Measurements from ENCODE around the gene TIAM2. TPM values are rescaled to one million over a fixed set of nuclear protein-coding genes. Genes with fewer than 3 reads are reported as not detected.

TIAM2 gene
- total and polyA plus RNA-seq, 2 donors (not counting 3 experiments of a cell fraction or from before 2014, with no cell fraction given), result 9.6 to 18.5 TPM

- H3K4me1 ChIP-seq (ENCODE audit: control insufficient read depth, extremely low read depth, insufficient read depth, low read length), result peaks cover 32% of the 10 kb centered on the region
- dilution Hi-C loops (cut with MboI; ENCODE audit: extremely low pct_ligation_motif_present, low sequenced_read_pairs) (no loop called here), intact Hi-C loops (cut with micrococcal nuclease) (loop anchor here (10.0 kb wide), 1 partner anchor 1019 kb away; no protein-coding TSS in a partner anchor)
- H3K79me2 ChIP-seq (ENCODE audit: control insufficient read depth, insufficient read depth, low read length), result no peaks in the 10 kb centered on the region
- no peaks in the 10 kb centered on the region for H3K27me3 ChIP-seq (ENCODE audit: control insufficient read depth in 2 of 2, insufficient read depth in 2 of 2, low read length in 2 of 2)
- no peak overlapping the region for H3K4me2 ChIP-seq (ENCODE audit: insufficient read depth, low read length)
- H3K9me3 ChIP-seq (replicated peaks; ENCODE audit: control insufficient read depth, insufficient read depth, low read length), result no peaks in the 10 kb centered on the region
- CTCF ChIA-PET, result interaction anchor here (0.7 to 5.7 kb wide), 19 partner anchors 15 to 498 kb away, joined by 3 to 167 read pairs (median 4); no protein-coding TSS in a partner anchor
- no peaks in the 10 kb centered on the region for H3K9me1 ChIP-seq (replicated peaks; ENCODE audit: control insufficient read depth, extremely low read depth, insufficient read depth, low read length)
- no peaks in the 10 kb centered on the region for H4K20me1 ChIP-seq (replicated peaks; ENCODE audit: control insufficient read depth, extremely low read depth, insufficient read depth, low read length)
- no TSS peak for BruUV-seq (replicated peaks)
- TF ChIP-seq EZH2 (IDR thresholded peaks at IDR 0.05; ENCODE audit: borderline replicate concordance, low read depth, low read length, severe bottlenecking) (no peak), MAX (IDR thresholded peaks at IDR 0.05; ENCODE audit: insufficient read depth, insufficient read length) (no peak), JUN (IDR thresholded peaks at IDR 0.05; ENCODE audit: borderline replicate concordance, insufficient read depth, insufficient read length, low read depth) (no peak), MYC (IDR thresholded peaks at IDR 0.05; ENCODE audit: low read depth, low read length) (no peak), POLR2A (IDR thresholded peaks at IDR 0.05; ENCODE audit: low read depth, low read length) (no peak), CTCF (IDR thresholded peaks at IDR 0.05; ENCODE audit: extremely low read depth in 1 of 2, insufficient read depth in 1 of 2, low read depth in 1 of 2, low read length in 2 of 2) (no peak), GATA2 (IDR thresholded peaks at IDR 0.05; ENCODE audit: insufficient read depth, insufficient read length, low read depth, low read length) (no peak), FOS (IDR thresholded peaks at IDR 0.05; ENCODE audit: borderline replicate concordance, insufficient read depth, low read length) (no peak)
- H2AFZ ChIP-seq (ENCODE audit: low read depth, low read length), result no peak overlapping the region
- DNase-seq (ENCODE audit: low read depth, low spot score) (no peak), FAIRE-seq (no peak)
- H3K4me3 ChIP-seq (replicated peaks in 1 of 3; ENCODE audit: insufficient read depth in 1 of 3, low read depth in 1 of 3, low read length in 3 of 3), result no peak overlapping the region
- H3K9ac ChIP-seq (replicated peaks; ENCODE audit: extremely low read depth, insufficient read depth, low read length), result no peak overlapping the region
- POLR2A ChIA-PET, result no interaction called here
- no peaks in the 10 kb centered on the region for H3K36me3 ChIP-seq (ENCODE audit: control insufficient read depth in 2 of 2, extremely low read depth in 1 of 2, insufficient read depth in 2 of 2, low read length in 2 of 2)
- H3K27ac ChIP-seq (ENCODE audit: insufficient read depth, low read depth, low read length), result peak overlapping the region; percentile 7
These were observed 178.4 kb downstream of the TIAM2 start for GRCh38 chr6:155173488-155173887.

Data from endothelial cell of umbilical vein (primary cell).